GM19468 (cell line): Measurements from ENCODE around the gene DUSP9.

Experiments used
- ATAC-seq: cut with Tn5 transposase; IDR thresholded peaks from one replicate; pipeline ENCODE4 v1.9.1; 2021; ENCODE audit warnings: mild to moderate bottlenecking, moderate library complexity, moderate number of reproducible peaks; ENCODE audit not compliant: unreplicated experiment; ENCODE audit errors: extremely low read depth

DUSP9 gene

DNA sequence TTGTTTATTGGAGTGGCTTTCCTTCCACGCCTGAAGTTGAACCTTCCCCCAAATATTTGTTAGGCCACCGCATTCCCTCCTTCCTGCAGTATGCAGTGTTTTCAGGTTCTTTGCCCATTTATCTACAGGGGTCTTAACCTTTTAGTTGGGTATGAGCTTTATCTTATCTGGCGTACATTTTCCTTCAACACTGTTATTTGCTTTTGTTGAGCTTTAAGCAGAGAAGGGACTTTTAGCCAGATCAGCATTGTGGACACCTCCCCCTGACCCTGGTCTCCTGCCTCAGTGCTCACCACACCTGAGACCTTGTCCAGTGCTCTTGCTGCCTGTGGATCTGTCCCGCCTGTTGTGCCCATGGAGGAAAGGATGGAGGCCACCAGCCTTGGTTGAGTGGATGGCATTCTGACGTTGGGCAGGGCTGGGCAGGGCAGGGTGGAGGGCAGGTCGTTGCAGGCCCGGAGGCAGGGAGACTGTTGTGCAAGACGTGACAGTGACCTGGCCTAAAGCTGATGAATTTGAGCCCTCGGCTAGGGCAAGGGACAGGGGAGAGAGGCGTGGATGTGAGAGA is 998 bp upstream of the DUSP9 start:
- no peak for ATAC-seq

DNA sequence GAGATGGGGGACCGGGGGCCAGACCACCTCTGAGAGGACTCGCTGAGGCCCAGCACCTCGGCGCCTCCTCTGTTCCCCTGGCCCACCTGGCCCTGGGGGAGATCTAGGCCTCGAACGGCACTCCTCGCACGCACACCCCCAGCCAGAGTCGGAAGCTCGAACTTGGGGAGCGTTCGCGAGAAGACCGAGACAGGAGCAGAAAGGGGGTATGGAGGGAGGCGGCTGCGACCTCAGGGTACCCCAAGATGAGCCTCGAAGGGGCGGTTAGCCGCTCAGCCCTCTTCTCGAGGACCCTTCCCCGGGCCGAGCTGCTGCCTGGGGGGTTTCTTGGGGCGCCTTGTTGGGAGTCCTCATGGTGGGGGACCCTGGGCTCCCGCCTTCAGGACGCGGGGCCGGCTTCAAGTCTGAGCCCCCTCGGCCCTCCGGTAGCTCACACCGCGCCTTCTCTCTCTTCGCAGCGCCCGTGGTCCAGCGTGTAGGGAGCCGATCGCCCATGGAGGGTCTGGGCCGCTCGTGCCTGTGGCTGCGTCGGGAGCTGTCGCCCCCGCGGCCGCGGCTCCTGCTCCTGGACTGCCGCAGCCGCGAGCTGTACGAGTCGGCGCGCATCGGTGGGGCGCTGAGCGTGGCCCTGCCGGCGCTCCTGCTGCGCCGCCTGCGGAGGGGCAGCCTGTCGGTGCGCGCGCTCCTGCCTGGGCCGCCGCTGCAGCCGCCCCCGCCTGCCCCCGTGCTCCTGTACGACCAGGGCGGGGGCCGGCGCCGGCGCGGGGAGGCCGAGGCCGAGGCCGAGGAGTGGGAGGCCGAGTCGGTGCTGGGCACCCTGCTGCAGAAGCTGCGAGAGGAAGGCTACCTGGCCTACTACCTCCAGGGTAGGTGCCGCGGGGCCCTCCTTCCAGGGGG is 706 bp downstream of the DUSP9 start:
- ATAC-seq: no peak

DNA sequence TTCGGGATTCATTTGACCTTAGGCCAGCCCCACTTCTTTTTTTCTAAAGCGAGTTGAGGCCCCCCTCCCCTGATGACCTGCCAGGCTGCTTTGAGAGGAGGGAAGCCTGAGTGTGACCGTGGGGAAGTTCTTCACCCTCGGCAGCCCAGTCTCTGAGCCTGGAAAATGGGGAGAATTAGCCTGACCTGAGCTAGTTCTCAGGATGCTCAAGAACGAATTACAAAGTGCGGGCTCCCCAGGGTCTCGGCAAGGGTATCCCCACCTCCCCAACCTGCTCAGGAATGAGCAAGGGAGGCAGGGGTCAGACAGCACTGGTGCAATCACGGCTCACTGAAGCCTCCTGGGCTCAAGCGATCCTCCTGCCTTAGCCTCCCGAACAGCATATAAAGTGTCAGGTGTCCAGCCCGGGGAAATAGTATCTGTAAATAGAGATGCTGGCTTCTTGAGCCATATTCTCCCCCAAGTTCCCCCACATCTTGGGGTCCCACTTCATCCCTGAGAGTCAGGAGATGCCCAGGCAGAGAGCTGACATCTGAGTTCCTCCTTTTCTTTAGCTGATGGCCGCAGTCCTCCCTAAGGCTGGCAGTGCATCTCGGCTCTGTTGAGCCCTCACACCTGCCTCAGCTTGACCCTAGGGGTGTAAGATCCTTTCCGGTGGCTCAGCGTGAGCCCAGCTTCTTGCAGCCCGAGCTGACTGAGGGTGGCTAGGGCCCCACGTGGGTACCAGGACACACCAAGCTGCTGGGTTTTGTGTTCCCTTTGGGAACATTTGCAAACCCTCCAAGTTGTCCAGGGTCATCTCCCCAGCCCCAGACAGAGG is 1.6 kb downstream of the DUSP9 start:
- no peak for ATAC-seq

- ATAC-seq: no peak
Observed at GRCh38 chrX:153649178-153649914, 2.3 kb downstream of the DUSP9 start.

DNA sequence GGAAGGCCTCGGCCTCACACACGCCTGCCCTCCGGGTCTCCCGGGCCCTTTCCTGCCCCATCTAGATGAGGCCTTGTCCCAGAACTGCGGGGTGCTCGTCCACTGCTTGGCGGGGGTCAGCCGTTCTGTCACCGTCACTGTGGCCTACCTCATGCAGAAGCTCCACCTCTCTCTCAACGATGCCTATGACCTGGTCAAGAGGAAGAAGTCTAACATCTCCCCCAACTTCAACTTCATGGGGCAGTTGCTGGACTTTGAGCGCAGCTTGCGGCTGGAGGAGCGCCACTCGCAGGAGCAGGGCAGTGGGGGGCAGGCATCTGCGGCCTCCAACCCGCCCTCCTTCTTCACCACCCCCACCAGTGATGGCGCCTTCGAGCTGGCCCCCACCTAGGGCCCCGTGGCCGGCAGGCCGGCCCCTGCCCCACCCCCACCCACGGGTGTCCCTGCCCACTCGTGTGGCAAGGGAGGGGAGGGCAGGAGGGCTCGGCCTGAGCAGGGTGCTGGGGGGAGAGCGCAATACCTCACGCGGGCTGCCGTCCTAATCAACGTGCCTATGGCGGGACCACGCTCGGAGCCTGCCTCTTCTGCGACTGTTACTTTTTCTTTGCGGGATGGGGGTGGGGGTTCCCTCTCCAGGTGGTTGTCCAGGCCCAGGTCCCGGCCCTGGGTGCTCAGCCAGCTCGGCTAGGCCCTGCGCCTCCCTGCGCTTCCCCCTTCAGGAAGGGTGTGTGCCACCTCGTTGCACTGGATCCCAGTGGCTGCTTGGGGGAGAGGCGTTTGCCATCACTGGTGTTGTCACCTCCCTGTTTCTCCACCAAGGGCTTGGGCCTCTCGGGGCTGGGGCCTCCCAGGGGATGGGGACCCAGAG is 3.1 kb downstream of the DUSP9 start:
- no peak for ATAC-seq

- no peak for ATAC-seq
Observed at GRCh38 chrX:153650959-153651358, 4.0 kb downstream of the DUSP9 start.

DNA sequence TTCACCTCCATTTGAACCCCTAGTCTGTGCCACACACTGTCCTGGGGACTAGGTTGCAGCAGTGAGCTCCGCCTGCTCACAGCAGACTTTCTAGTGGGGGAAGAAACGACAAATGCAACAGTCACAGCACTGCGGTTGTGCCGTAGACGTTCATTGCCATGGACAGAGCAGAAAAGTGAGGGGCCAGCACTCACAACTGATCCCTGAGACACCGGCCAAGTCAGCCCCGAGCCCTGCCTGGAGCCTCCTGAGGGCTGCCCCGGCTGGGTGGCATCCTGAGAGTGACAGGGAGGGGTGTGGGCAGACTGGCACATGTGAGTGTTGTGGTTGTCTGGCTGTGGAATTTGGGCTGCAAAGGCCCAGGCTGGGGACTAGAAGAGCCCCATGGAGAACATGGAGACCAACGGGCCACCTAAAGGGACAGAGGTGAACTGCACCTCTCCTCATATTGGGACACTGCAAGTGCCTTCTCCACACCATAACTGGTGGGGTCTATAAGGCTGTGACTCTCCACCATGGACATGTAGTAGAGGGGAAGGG is 4.6 kb downstream of the DUSP9 start:
- no peak for ATAC-seq

DNA sequence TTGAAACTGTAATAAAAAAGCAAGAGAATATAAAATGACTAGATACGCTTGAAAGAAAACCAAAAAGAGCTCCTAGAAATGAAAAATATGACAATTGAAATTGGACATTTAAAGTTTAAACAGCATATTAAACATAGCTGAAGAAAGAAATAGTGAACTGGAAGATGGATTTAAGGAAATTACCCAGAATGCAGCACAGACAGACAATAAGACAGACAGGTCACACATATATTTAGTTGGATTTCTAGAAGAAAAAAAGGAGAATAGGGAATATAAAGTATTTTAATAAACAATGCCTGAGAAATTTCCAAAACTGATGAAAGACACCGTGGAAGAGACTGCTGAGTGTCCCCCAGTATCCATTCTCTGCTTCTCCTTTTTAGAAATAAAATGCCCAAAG is 6.6 kb downstream of the DUSP9 start:
- ATAC-seq: no peak

GRCh38 chrX:153657161-153657560 is 10.2 kb downstream of the DUSP9 start:
- no peak for ATAC-seq

GRCh38 chrX:153659268-153659667 is 12.3 kb downstream of the DUSP9 start:
- no peak for ATAC-seq

DNA sequence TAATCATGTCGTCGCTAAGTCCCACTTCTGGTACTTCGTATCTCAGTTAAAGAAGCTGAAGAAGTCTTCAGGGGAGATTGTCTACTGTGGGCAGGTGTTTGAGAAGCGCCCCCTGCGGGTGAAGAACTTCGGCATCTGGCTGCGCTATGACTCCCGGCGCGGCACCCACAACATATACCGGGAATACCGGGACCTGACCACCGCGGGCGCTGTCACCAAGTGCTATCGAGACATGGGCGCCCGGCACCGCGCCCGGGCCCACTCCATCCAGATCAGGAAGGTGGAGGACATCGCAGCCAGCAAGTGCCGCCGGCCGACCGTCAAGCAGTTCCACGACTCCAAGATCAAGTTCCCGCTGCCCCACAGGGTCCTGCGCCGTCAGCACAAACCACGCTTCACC is 15.3 kb downstream of the DUSP9 start:
- no peak for ATAC-seq

DNA sequence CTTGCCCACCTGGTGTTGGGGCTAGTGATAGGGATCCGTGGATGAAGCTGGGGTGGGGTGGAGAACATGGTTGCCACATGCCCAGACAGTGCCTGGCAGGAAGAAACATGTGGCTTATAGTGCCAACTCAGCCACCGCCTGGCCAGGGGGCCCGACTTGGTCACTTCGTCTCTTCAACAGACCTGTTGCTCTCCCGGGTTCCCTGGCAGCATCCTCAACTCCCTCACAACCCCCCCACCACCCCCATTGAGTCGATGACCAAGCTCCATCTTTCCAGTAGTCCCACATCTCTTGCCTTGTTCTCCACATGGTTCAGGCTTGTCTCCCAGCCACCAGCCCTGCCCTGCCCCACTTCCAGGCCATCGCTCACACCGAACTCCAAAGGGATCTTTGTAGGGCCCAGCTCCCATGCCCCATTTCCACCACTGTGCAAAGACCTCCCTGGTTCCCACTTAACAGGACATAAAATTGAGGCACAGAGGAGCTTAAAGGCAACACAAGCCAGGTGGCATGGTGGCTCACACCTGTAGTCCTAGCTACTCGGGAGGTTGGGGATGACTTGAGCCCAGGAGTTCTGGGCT is 18.8 kb downstream of the DUSP9 start:
- no peak for ATAC-seq

DNA sequence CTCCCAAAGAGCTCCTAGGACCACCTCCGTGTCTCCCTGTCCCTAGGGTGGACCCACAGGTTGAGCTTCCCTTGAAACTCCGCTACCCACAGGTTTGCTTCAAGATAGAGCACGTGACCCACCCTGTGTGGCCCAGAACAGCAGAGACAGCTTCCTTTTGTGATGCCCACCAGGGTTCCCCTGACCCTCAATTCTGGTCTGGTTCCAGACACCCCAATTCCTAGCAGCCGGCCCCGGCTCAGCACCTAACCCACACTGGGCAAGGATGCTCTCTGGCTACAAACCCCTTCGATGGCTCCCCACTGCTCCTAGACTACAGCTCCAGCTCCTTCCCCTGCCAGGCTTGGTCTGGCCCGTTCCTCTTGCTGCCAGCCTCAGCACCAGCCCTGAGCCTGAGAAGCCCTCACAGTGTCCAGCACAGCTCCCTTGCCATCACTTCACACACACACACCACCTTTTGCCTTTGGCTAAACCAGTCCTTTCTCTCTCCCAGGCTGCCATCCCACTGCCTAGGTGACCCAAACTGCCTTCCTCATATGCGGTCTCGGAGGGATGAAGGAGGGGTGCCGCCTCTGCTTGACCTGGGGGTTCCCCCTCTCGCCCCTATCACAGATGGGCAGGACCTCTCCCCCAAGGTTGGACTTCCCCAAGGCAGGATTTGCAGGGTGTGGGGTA is 20.4 kb downstream of the DUSP9 start:
- ATAC-seq: no peak

- ATAC-seq: no peak
Observed at GRCh38 chrX:153667956-153668396, 21.0 kb downstream of the DUSP9 start.

GRCh38 chrX:153668423-153669173 is 21.6 kb downstream of the DUSP9 start:
- no peak for ATAC-seq

DNA sequence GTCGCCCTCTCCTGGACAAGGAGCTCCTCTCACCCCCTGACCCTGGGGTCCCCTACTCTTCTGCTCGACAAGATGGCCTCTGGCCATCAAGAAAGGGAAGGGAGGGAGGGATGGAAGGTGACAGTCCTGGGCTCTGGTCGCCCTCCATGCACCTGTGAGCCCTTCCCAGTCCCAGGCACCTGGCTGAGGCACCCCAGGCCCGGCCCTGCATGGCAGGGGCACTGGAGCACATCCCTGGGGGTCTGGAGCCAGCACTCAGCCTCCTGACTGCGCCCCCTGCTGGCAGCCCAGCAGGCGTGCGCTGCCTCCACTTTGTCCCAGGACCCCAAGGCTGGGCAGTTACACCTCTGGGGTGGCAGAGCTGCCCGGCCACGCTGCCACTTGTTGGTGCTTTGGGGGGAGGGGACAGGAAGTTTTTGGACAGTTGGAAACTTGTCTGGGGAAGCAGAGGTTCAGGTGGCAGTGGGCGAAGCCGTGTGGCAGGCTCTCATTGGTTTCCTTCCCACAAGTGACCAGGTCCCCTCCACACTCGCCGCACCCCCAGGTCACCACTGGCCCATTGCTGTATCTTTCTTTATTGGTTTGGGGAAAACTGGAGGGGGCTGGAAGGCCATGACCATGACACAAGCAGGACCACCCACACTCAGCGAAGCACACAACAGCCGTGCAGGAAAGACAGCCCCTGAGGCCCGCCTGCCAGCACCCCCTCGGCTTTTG is 22.3 kb downstream of the DUSP9 start:
- ATAC-seq: no peak
